ENCODE data around the gene C1QTNF5. TPM values are rescaled to one million over a fixed set of nuclear protein-coding genes. Genes with fewer than 3 reads are reported as not detected.

The C1QTNF5 gene
- total RNA-seq, 1 experiment from 2014 or later = not detected

DNA sequence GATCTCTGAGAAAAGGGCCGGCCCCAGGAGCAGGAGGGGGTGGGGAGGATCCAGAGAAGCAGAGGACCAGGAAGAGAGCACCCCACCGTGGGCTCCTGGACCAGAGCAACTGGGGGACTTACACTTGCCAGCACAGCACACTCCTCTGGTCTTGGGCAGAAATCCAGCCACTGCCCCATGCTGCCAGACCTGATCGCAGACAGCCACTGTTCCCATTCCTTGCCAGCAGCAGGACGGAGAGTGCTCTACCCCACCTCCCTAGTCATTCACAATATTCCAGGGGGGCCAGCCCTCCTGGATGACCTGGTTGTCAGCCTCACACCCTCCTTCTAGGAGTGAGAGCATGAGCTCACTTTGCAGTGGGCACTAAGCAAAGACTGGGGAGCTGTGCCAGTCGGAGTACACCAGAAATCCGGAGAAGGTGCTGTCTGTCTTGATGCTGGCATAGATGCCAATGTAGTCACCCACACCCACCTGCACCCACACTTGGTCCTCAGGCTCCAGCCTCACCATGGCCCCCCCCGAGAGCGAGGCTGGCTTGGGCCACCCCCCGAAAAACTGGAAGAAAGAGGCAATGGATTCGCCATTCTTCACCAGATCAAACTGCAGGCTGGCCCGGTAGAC, 1.6 kb downstream of the C1QTNF5 start:
- no peak overlapping the region for H3K4me3 Mint-ChIP-seq (ENCODE audit: unreplicated experiment)
- CTCF ChIA-PET = interaction anchor here (0.5 to 5.9 kb wide), 19 partner anchors 9 to 1961 kb away, joined by 3 to 49 read pairs (median 4); partner anchors contain the start of gene USP2
- BruUV-seq (replicated peaks) = no TSS peak
- H3K27ac Mint-ChIP-seq (ENCODE audit: low read depth, unreplicated experiment) = no peak overlapping the region
- DNase-seq (ENCODE audit: unreplicated experiment) = no peak
- intact Hi-C loops (cut with micrococcal nuclease) = no loop called here
- peaks cover 31% of the 10 kb centered on the region for H3K4me1 Mint-ChIP-seq (ENCODE audit: insufficient read depth, unreplicated experiment)
- peaks cover 8% of the 10 kb centered on the region for H3K36me3 Mint-ChIP-seq (ENCODE audit: insufficient read depth, unreplicated experiment)
- POLR2A ChIA-PET = interaction anchor here (1.1 kb wide), 1 partner anchor 29 kb away, joined by 5 read pairs; no protein-coding TSS in a partner anchor
- peaks cover 11% of the 10 kb centered on the region for H3K27me3 Mint-ChIP-seq (ENCODE audit: insufficient read depth, unreplicated experiment)
- TF ChIP-seq, protein P1, sequence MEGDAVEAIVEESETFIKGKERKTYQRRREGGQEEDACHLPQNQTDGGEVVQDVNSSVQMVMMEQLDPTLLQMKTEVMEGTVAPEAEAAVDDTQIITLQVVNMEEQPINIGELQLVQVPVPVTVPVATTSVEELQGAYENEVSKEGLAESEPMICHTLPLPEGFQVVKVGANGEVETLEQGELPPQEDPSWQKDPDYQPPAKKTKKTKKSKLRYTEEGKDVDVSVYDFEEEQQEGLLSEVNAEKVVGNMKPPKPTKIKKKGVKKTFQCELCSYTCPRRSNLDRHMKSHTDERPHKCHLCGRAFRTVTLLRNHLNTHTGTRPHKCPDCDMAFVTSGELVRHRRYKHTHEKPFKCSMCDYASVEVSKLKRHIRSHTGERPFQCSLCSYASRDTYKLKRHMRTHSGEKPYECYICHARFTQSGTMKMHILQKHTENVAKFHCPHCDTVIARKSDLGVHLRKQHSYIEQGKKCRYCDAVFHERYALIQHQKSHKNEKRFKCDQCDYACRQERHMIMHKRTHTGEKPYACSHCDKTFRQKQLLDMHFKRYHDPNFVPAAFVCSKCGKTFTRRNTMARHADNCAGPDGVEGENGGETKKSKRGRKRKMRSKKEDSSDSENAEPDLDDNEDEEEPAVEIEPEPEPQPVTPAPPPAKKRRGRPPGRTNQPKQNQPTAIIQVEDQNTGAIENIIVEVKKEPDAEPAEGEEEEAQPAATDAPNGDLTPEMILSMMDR (IDR thresholded peaks at IDR 0.05; ENCODE audit: unreplicated experiment) = no peak
- H3K9me3 Mint-ChIP-seq (ENCODE audit: unreplicated experiment) = no peaks in the 10 kb centered on the region

DNA sequence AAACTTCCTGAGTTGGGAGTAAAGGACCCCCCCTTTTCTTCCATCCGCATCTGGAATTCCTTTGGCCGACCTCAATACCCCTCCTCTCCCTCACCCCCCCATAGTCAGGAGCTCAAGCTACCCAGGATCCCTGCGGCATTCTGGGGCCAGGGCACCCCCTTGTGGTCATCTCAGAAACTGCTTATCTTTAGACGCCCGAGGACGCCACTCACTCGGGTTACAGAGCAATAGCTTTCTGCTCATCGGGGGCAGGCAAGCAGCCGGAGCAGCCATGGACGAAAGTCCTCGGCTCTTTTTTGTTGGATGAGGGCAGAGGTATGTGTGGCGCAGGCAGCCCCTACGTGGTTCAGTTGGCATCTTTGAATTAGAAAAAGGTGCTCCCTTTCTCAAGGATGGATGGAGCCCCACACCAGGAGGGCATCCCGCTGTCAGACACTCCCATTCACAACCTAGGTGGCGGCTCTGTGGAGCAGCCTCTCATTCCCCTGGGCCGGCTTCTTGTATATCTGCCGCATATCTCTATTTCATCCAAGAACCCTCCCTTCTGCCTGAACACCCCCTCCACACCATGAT, 2.3 kb downstream of the C1QTNF5 start:
- no TSS peak for BruUV-seq (replicated peaks)
- H3K36me3 Mint-ChIP-seq (ENCODE audit: insufficient read depth, unreplicated experiment) = peaks cover 8% of the 10 kb centered on the region
- TF ChIP-seq, protein P1 (IDR thresholded peaks at IDR 0.05; ENCODE audit: unreplicated experiment) = peak; percentile 56
- POLR2A ChIA-PET = interaction anchor here (0.6 to 1.6 kb wide), 8 partner anchors 18 to 432 kb away, joined by 3 to 6 read pairs (median 3); partner anchors contain the start of gene USP2
- intact Hi-C loops (cut with micrococcal nuclease) = no loop called here
- H3K4me1 Mint-ChIP-seq (ENCODE audit: insufficient read depth, unreplicated experiment) = peaks cover 31% of the 10 kb centered on the region
- CTCF ChIA-PET = interaction anchor here (0.5 to 5.9 kb wide), 32 partner anchors 10 to 868 kb away, joined by 3 to 49 read pairs (median 4); partner anchors contain the start of genes CBL, TRAPPC4 and USP2
- H3K27me3 Mint-ChIP-seq (ENCODE audit: insufficient read depth, unreplicated experiment) = peaks cover 11% of the 10 kb centered on the region
- H3K27ac Mint-ChIP-seq (ENCODE audit: low read depth, unreplicated experiment) = no peak overlapping the region
- peak; percentile 74 for DNase-seq (ENCODE audit: unreplicated experiment)
- no peaks in the 10 kb centered on the region for H3K9me3 Mint-ChIP-seq (ENCODE audit: unreplicated experiment)
- H3K4me3 Mint-ChIP-seq (ENCODE audit: unreplicated experiment) = no peak overlapping the region

DNA sequence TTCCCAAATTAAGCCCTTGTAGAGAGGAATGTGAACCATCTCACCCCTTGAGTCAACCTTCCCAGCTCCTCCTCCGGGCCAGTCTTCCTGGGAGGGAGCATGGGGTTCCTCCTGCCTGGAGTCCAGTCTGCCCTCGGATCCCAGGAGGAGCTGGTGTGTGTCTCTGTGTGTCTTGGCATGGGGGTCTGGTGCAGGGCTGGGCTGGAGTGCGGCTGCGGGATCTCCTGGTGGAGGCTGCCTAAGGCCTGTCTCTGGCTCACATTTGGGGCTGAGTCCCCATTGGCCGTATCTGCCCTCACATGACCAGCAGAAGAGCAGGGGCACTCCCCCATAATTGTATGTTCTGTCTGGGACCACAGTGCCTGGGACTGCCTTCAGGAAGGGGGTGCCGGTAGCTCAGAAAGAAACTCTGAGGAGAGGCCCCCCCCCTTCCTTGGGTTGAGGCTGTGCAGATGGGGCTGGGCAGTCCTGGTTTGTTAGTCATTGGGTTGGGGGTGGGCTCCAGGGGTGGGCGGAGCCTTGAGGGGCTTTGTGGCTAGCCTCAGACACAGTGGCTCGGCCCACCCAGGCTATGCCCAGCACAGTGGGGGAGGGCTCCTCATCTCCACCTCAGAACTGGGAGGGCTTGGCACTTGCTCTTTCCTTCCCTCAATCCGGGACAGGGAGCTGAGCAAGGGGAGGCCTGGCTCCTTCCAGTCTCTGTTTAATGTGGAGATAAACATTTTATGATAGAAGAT, 2.9 kb downstream of the C1QTNF5 start:
- H3K9me3 Mint-ChIP-seq (ENCODE audit: unreplicated experiment) = no peaks in the 10 kb centered on the region
- no TSS peak for BruUV-seq (replicated peaks)
- TF ChIP-seq, protein P1 (IDR thresholded peaks at IDR 0.05; ENCODE audit: unreplicated experiment) = no peak
- H3K27me3 Mint-ChIP-seq (ENCODE audit: insufficient read depth, unreplicated experiment) = peaks cover 11% of the 10 kb centered on the region
- ChIA-PET POLR2A (interaction anchor here (0.6 to 1.6 kb wide), 10 partner anchors 12 to 433 kb away, joined by 3 to 6 read pairs (median 3); partner anchors contain the start of gene USP2), CTCF (interaction anchor here (0.5 to 5.9 kb wide), 39 partner anchors 9 to 1430 kb away, joined by 3 to 49 read pairs (median 4); partner anchors contain the start of genes CBL, HMBS, MFRP and TRAPPC4)
- intact Hi-C loops (cut with micrococcal nuclease) = no loop called here
- H3K4me1 Mint-ChIP-seq (ENCODE audit: insufficient read depth, unreplicated experiment) = peaks cover 31% of the 10 kb centered on the region
- peaks cover 8% of the 10 kb centered on the region for H3K36me3 Mint-ChIP-seq (ENCODE audit: insufficient read depth, unreplicated experiment)
- H3K4me3 Mint-ChIP-seq (ENCODE audit: unreplicated experiment) = no peak overlapping the region
- no peak overlapping the region for H3K27ac Mint-ChIP-seq (ENCODE audit: low read depth, unreplicated experiment)
- no peak for DNase-seq (ENCODE audit: unreplicated experiment)

All from MCF 10A (cell line).